ENCODE measurements around the gene TEX35.

GRCh38 chr1:178501705-178502329 lies 11.1 kb upstream of the TEX35 start:
- TF ChIP-seq EZH2 (IDR thresholded peaks at IDR 0.05; ENCODE audit: insufficient read depth, poor library complexity, severe bottlenecking) = no peak
- no peak for TF ChIP-seq EZH2phosphoT487 (IDR thresholded peaks at IDR 0.05; ENCODE audit: insufficient read depth, low read depth)

Measured in GM23248 (cell line).